Embryonic facial prominence (tissue), 1 donor: ENCODE measurements around the gene AHNAK2.

ENCODE experiments used
- DNase-seq: peaks from one replicate; pipeline ENCODE4 v3.0.0-alpha.2; 2016; ENCODE audit errors: extremely low spot score

The AHNAK2 gene

GRCh38 chr14:104939666-104940410, 38.3 kb downstream of the AHNAK2 start:
- DNase-seq, result no peak

DNA sequence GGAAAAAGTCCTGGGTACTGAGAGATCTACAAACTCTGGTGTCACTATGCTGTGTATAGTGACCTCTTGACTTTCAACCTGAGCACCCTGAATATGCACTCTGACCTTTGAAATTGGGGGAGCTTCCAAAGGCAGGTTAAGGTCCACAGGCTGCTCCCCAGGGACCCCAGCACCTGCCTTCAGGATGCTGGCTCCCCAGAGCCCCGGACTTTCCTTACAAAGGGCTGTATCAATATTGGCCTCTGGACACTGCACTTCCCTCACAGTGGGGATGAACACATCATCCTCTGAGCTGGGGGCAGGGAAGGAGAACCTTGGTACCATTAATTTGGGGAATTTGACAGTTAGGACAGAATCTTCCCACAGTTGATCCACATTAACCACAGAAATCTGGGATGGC, 39.2 kb downstream of the AHNAK2 start:
- DNase-seq, result no peak

GRCh38 chr14:104938436-104938835, 39.7 kb downstream of the AHNAK2 start:
- DNase-seq, result no peak

DNA sequence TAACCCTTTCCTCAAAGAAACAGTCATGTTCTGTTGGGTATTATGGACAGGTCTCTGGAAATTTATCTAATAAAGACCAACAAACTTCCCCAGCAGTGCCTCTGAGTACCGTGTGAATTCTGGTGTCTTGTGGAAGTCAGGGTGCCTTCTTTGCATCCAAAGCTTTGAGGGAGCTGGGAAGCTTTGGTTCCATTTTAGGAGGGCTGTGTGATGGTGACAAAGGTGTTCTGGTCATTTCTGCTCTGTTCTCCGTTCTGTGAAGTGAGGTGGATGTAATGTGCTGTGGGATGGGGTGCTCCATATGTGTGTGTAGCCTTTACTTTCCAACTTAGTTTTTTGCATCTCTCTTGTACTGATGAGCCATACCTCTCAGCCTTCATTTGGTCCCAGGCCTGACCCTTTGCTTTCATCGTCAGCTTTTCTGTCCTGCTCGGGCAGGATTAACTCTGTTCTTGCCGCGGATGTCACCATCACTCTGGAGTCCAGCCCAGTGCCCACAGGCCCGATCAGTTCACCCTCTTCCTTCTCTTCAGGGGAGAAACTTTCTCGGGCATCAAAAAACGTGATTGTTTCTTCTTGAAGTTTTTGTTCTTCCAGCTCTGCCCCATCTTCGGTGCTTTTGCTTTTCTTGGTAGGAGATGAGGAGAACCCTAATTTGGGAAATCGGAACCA, 40.3 kb downstream of the AHNAK2 start:
- no peak for DNase-seq

GRCh38 chr14:104937161-104937560, 41.0 kb downstream of the AHNAK2 start:
- DNase-seq, result no peak

- DNase-seq, result no peak
These were observed 41.6 kb downstream of the AHNAK2 start for GRCh38 chr14:104936361-104937155.

DNA sequence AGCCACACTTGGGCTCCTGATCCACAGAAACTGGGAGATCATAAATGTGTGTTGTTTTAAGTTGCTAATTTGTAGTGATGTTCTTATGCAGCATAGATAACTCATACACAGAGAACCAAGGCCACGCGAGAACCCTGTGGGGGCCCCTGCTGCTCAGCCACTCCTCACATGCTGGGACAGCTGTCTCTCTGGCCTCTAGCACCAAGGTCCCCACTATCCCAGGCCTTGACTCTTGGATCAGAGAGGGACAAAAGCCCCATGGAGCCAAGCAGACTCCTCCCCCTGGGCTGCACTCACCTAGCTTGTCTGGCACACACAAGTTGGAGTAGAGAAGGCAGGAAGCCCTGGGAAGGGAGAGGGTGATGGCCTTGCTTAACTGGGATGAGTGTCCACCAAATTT, 42.2 kb downstream of the AHNAK2 start:
- DNase-seq, result no peak

DNA sequence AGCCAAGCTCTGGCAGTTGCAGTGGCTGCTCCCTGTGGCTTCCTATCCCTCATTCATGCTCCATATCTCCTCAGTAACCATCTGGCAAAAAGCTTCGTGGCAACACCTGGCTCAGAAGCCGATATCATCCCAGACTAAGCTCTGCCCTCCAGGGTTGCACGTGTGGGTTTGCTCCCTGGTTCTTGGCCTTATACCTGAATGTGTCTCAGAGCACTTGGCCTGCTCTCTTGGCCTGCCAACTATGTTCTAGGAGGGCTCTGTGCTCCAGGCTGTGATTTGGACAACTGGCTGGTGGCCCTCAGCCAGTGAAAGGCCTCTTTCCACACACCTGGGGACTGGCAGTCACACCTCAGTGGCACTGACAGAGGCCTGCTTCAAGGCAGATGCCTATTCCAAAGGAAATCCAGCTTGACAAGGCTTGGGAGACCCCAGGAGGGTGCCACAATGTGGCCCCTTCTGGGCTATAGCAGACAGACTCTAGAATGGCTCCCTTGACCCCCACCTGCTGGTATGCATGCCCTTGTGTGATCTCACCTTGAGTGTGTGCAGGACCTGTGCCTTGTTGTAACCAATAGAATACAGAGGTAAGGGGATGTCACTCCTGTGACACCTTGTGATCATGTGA, 43.0 kb downstream of the AHNAK2 start:
- no peak for DNase-seq

- DNase-seq, result no peak
These were observed 44.1 kb downstream of the AHNAK2 start for GRCh38 chr14:104933746-104934733.

GRCh38 chr14:104932676-104933631, 45.2 kb downstream of the AHNAK2 start:
- DNase-seq, result peak; percentile 36

GRCh38 chr14:104931771-104932675, 46.2 kb downstream of the AHNAK2 start:
- no peak for DNase-seq

- no peak for DNase-seq
These were observed 46.8 kb downstream of the AHNAK2 start for GRCh38 chr14:104931304-104931770.

- DNase-seq, result no peak
These were observed 47.5 kb downstream of the AHNAK2 start for GRCh38 chr14:104930526-104931303.

DNA sequence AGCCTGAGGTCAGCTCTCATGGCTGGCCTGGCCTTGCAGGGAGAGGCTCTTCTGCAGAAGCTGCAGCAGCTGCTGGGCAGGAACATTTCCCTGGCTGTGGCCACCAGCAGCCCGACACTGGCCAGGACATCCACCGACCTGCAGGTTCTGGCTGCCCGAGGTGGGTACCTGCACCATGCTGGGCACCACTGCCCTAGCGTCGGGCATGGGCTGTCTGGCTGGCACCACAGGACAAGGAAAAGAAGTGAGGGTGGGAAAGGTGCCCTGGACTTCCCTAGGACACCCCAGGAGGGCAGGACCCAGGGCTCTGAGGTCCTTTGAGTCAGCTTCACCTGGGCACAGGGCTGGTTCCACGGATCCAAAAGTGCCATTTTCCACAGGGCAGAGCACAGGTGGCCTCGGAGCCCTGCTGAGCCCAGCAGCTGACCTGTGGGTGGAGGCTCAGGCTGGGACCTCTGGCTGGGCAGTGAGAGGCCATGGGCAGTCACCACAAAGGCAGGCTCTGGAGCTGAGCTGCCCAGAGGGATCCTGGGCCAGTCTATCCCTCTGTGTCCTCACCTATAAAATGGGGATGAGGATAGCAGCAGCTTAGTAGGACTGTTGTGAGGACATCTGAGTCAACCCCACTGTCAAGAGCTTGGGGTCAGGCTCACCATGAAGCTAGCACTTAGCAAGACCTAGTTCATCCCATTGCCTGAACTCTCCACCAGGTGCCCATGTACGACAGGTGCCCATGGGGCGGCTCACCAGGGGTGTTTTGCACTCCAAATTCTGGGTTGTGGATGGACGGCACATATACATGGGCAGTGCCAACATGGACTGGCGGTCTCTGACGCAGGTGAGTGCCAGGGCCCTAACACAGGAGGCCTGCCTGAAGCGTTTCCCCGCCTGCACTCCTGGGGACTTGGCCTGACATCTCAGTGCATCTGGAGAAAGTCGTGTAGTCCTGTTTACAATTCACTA, 48.6 kb downstream of the AHNAK2 start:
- DNase-seq, result no peak

GRCh38 chr14:104928391-104929133, 49.6 kb downstream of the AHNAK2 start:
- DNase-seq, result no peak

- DNase-seq, result no peak
These were observed 50.3 kb downstream of the AHNAK2 start for GRCh38 chr14:104927901-104928300.
